Measurements from ENCODE around the gene NR1H3. TPM values are rescaled to one million over a fixed set of nuclear protein-coding genes. Genes with fewer than 3 reads are reported as not detected.
"Not testable (repeated sequence)": the region's sequence is repeated elsewhere in the genome, so short reads cannot be mapped to it uniquely, and the experiment has no call there.

NR1H3 gene
- polyA plus RNA-seq, 2 of the 4 experiments (the other 2 are of a cell fraction): 14.5 to 18.7 TPM

- POLR2A ChIA-PET; FAIRE-seq; ATAC-seq; H3K27ac ChIP-seq; H3K9me3 ChIP-seq; DNase-seq (ENCODE audit: low read depth in 1 of 2, low spot score in 1 of 2); H3K4me1 ChIP-seq; H3K4me3 ChIP-seq; H3K4me2 ChIP-seq: not testable (repeated sequence)
- WGBS (ENCODE audit: missing lambda C conversion rate): 93% methylated on average over 8 of the region's 8 CpGs
- CTCF ChIA-PET: interaction anchor here (0.8 to 1.0 kb wide), 2 partner anchors 17 to 38 kb away, joined by 4 read pairs; no protein-coding TSS in a partner anchor
Measured at GRCh38 chr11:47316501-47316900, 58.7 kb downstream of the NR1H3 start.

- FAIRE-seq (no peak), DNase-seq (ENCODE audit: low read depth in 1 of 2, low spot score in 1 of 2) (no peak), ATAC-seq (no peak)
- H3K4me2 ChIP-seq: no peak overlapping the region
- ChIA-PET CTCF (interaction anchor here (0.8 to 1.0 kb wide), 3 partner anchors 9 to 38 kb away, joined by 3 to 4 read pairs (median 4); no protein-coding TSS in a partner anchor), POLR2A (no interaction called here)
- no peak overlapping the region for H3K4me3 ChIP-seq
- no peak overlapping the region for H3K27ac ChIP-seq
- TF ChIP-seq JUNB (IDR thresholded peaks at IDR 0.05) (no peak), ZFP36 (IDR thresholded peaks at IDR 0.05; ENCODE audit: borderline replicate concordance, partially characterized antibody) (no peak), HOXA7 (CRISPR knock-in tag; IDR thresholded peaks at IDR 0.05) (no peak), HOXB13 (CRISPR knock-in tag; IDR thresholded peaks at IDR 0.05; ENCODE audit: low read depth) (no peak), MYC (IDR thresholded peaks at IDR 0.05; ENCODE audit: borderline replicate concordance, low read length) (no peak), ESRRA (IDR thresholded peaks at IDR 0.05; ENCODE audit: borderline replicate concordance, low read length) (no peak), KDM5A (IDR thresholded peaks at IDR 0.05) (no peak), ZNF302 (CRISPR knock-in tag; IDR thresholded peaks at IDR 0.05) (no peak)
- no peaks in the 10 kb centered on the region for H3K9me3 ChIP-seq
- no peaks in the 10 kb centered on the region for H3K4me1 ChIP-seq
- 91% methylated on average over 5 of the region's 5 CpGs for WGBS (ENCODE audit: missing lambda C conversion rate)
Measured at GRCh38 chr11:47317064-47317828, 59.5 kb downstream of the NR1H3 start.

- H3K4me1 ChIP-seq: no peaks in the 10 kb centered on the region
- H3K9me3 ChIP-seq: no peaks in the 10 kb centered on the region
- DNase-seq (ENCODE audit: low read depth in 1 of 2, low spot score in 1 of 2) (no peak), FAIRE-seq (no peak), ATAC-seq (no peak)
- WGBS (ENCODE audit: missing lambda C conversion rate): 92% methylated on average over 2 of the region's 2 CpGs
- H3K4me2 ChIP-seq: no peak overlapping the region
- H3K27ac ChIP-seq: no peak overlapping the region
- no peak for TF ChIP-seq SREBF2 (IDR thresholded peaks at IDR 0.05)
- no peak for TF ChIP-seq RAD21 (conservative IDR thresholded peaks at IDR 0.05 in 1 of 2, IDR thresholded peaks at IDR 0.05 in 1 of 2)
- no peak for TF ChIP-seq USF2 (IDR thresholded peaks at IDR 0.05)
- TF ChIP-seq MYC (IDR thresholded peaks at IDR 0.05; ENCODE audit: borderline replicate concordance, low read length): no peak
- no peak for TF ChIP-seq HES2 (IDR thresholded peaks at IDR 0.05)
- TF ChIP-seq MAZ (IDR thresholded peaks at IDR 0.05; ENCODE audit: borderline replicate concordance, low read depth, low read length): no peak
- TF ChIP-seq CTCF (IDR thresholded peaks at IDR 0.05): no peak
- TF ChIP-seq TFCP2L1 (CRISPR knock-in tag; IDR thresholded peaks at IDR 0.05): no peak
- TF ChIP-seq FOXS1 (CRISPR knock-in tag; IDR thresholded peaks at IDR 0.05): no peak
- TF ChIP-seq RFX5 (IDR thresholded peaks at IDR 0.05): no peak
- no peak for TF ChIP-seq ZNF302 (CRISPR knock-in tag; IDR thresholded peaks at IDR 0.05)
- no peak for TF ChIP-seq MAFK (IDR thresholded peaks at IDR 0.05; ENCODE audit: partially characterized antibody)
- TF ChIP-seq CBX8 (IDR thresholded peaks at IDR 0.05): no peak
- no peak for TF ChIP-seq FOSL2 (IDR thresholded peaks at IDR 0.05)
- TF ChIP-seq FOSL2 (CRISPR knock-in tag; IDR thresholded peaks at IDR 0.05): no peak
- no peak for TF ChIP-seq KDM5A (IDR thresholded peaks at IDR 0.05)
- TF ChIP-seq POLR2AphosphoS2 (conservative IDR thresholded peaks at IDR 0.05; ENCODE audit: low read length): no peak
- TF ChIP-seq GATA3 (IDR thresholded peaks at IDR 0.05; ENCODE audit: borderline replicate concordance): no peak
- no peak for TF ChIP-seq RNF2 (IDR thresholded peaks at IDR 0.05; ENCODE audit: borderline replicate concordance, low read depth)
- TF ChIP-seq RARB (CRISPR knock-in tag; IDR thresholded peaks at IDR 0.05): no peak
- TF ChIP-seq HMGXB4 (CRISPR knock-in tag; IDR thresholded peaks at IDR 0.05; ENCODE audit: borderline replicate concordance): no peak
- POLR2A ChIA-PET: no interaction called here
- H3K4me3 ChIP-seq: no peak overlapping the region
- CTCF ChIA-PET: interaction anchor here (1.0 kb wide), 1 partner anchor 10 kb away, joined by 3 read pairs; no protein-coding TSS in a partner anchor
Measured at GRCh38 chr11:47318166-47318565, 60.4 kb downstream of the NR1H3 start.

Data from A549 (cell line).